ENCODE measurements around the gene KLHL24. TPM values are rescaled to one million over a fixed set of nuclear protein-coding genes. Genes with fewer than 3 reads are reported as not detected.
"Not testable (repeated sequence)": the region's sequence is repeated elsewhere in the genome, so short reads cannot be mapped to it uniquely, and the experiment has no call there.

The KLHL24 gene
- total RNA-seq, 2 experiments from 2014 or later: 8.0 to 9.2 TPM

GRCh38 chr3:183698318-183698751 is 62.9 kb downstream of the KLHL24 start:
- Mint-ChIP-seq H3K27ac (peak overlapping the region; percentile 90), H3K36me3 (ENCODE audit: low read depth) (peaks cover 28% of the 10 kb centered on the region), H3K27me3 (ENCODE audit: low read depth) (no peaks in the 10 kb centered on the region), H3K4me1 (ENCODE audit: low read depth) (peaks cover 31% of the 10 kb centered on the region), H3K9me3 (ENCODE audit: insufficient read depth) (no peaks in the 10 kb centered on the region), H3K4me3 (peak overlapping the region; percentile 84)
- DNase-seq: peak; percentile 34
- CTCF ChIA-PET: interaction anchor here (1.0 to 1.3 kb wide), 4 partner anchors 61 to 227 kb away, joined by 3 to 8 read pairs (median 5); partner anchors contain the start of gene KLHL24
- ATAC-seq: peak; percentile 45
- POLR2A ChIA-PET: interaction anchor here (0.5 to 4.4 kb wide), 9 partner anchors 10 to 171 kb away, joined by 3 to 47 read pairs (median 4); partner anchors contain the start of gene KLHL24

- Mint-ChIP-seq H3K36me3 (ENCODE audit: low read depth) (peaks cover 28% of the 10 kb centered on the region), H3K4me1 (ENCODE audit: low read depth) (peaks cover 32% of the 10 kb centered on the region), H3K9me3 (ENCODE audit: insufficient read depth) (no peaks in the 10 kb centered on the region), H3K27ac (peak overlapping the region; percentile 90), H3K4me3 (peak overlapping the region; percentile 84), H3K27me3 (ENCODE audit: low read depth) (no peaks in the 10 kb centered on the region)
- CTCF ChIA-PET: no interaction called here
- ATAC-seq (peak; percentile 24), DNase-seq (no peak)
- POLR2A ChIA-PET: interaction anchor here (0.5 to 4.4 kb wide), 5 partner anchors 10 to 63 kb away, joined by 3 to 47 read pairs (median 8); partner anchors contain the start of gene KLHL24
Observed at GRCh38 chr3:183698756-183699155, 63.3 kb downstream of the KLHL24 start.

GRCh38 chr3:183699238-183699947 is 64.0 kb downstream of the KLHL24 start:
- H3K4me1 Mint-ChIP-seq (ENCODE audit: low read depth): peaks cover 35% of the 10 kb centered on the region

GRCh38 chr3:183701744-183702143 is 66.3 kb downstream of the KLHL24 start:
- DNase-seq (no peak), ATAC-seq (no peak)
- CTCF ChIA-PET: no interaction called here
- Mint-ChIP-seq H3K27me3 (ENCODE audit: low read depth) (no peaks in the 10 kb centered on the region), H3K4me1 (ENCODE audit: low read depth) (peaks cover 35% of the 10 kb centered on the region), H3K9me3 (ENCODE audit: insufficient read depth) (no peaks in the 10 kb centered on the region), H3K4me3 (no peak overlapping the region), H3K27ac (no peak overlapping the region), H3K36me3 (ENCODE audit: low read depth) (peaks cover 39% of the 10 kb centered on the region)
- POLR2A ChIA-PET: interaction anchor here (1.7 kb wide), 1 partner anchor 23 kb away, joined by 3 read pairs; no protein-coding TSS in a partner anchor

More at GRCh38 chr3:183699238-183699947, 64.0 kb downstream of the KLHL24 start:
- Mint-ChIP-seq H3K4me3 (peak overlapping the region; percentile 84), H3K9me3 (ENCODE audit: insufficient read depth) (no peaks in the 10 kb centered on the region), H3K27ac (peak overlapping the region; percentile 90), H3K36me3 (ENCODE audit: low read depth) (peaks cover 30% of the 10 kb centered on the region), H3K27me3 (ENCODE audit: low read depth) (no peaks in the 10 kb centered on the region)
- ChIA-PET POLR2A (interaction anchor here (1.9 to 4.4 kb wide), 2 partner anchors 11 to 64 kb away, joined by 5 to 47 read pairs; partner anchors contain the start of gene KLHL24), CTCF (interaction anchor here (1.0 kb wide), 1 partner anchor 63 kb away, joined by 3 read pairs; no protein-coding TSS in a partner anchor)
- ATAC-seq: no peak
- no peak for DNase-seq

- CTCF ChIA-PET: interaction anchor here (0.6 to 1.7 kb wide), 4 partner anchors 63 to 362 kb away, joined by 3 to 4 read pairs (median 3); no protein-coding TSS in a partner anchor
- H3K27ac Mint-ChIP-seq; H3K9me3 Mint-ChIP-seq (ENCODE audit: insufficient read depth); ATAC-seq; DNase-seq; H3K27me3 Mint-ChIP-seq (ENCODE audit: low read depth); POLR2A ChIA-PET; H3K4me3 Mint-ChIP-seq: not testable (repeated sequence)
- H3K36me3 Mint-ChIP-seq (ENCODE audit: low read depth): peaks cover 37% of the 10 kb centered on the region
- H3K4me1 Mint-ChIP-seq (ENCODE audit: low read depth): peaks cover 31% of the 10 kb centered on the region
Observed at GRCh38 chr3:183703892-183704291, 68.5 kb downstream of the KLHL24 start.

GRCh38 chr3:183710231-183710630 is 74.8 kb downstream of the KLHL24 start:
- Mint-ChIP-seq H3K9me3 (ENCODE audit: insufficient read depth) (no peaks in the 10 kb centered on the region), H3K27ac (no peak overlapping the region)
- POLR2A ChIA-PET: interaction anchor here (1.8 kb wide), 1 partner anchor 12 kb away, joined by 5 read pairs; the partner anchor contains the start of gene YEATS2

GRCh38 chr3:183711516-183711915 is 76.1 kb downstream of the KLHL24 start:
- H3K27me3 Mint-ChIP-seq (ENCODE audit: low read depth): no peaks in the 10 kb centered on the region
- peaks cover 7% of the 10 kb centered on the region for H3K4me1 Mint-ChIP-seq (ENCODE audit: low read depth)
- H3K9me3 Mint-ChIP-seq (ENCODE audit: insufficient read depth): no peaks in the 10 kb centered on the region
- ATAC-seq (no peak), DNase-seq (no peak)
- H3K4me3 Mint-ChIP-seq: no peak overlapping the region
- ChIA-PET CTCF (no interaction called here), POLR2A (interaction anchor here (2.0 kb wide), 1 partner anchor 14 kb away, joined by 4 read pairs; the partner anchor contains the start of gene YEATS2)
- no peak overlapping the region for H3K27ac Mint-ChIP-seq
- peaks cover 9% of the 10 kb centered on the region for H3K36me3 Mint-ChIP-seq (ENCODE audit: low read depth)

More at GRCh38 chr3:183710231-183710630, 74.8 kb downstream of the KLHL24 start:
- Mint-ChIP-seq H3K36me3 (ENCODE audit: low read depth) (peaks cover 15% of the 10 kb centered on the region), H3K4me3 (no peak overlapping the region), H3K4me1 (ENCODE audit: low read depth) (peaks cover 7% of the 10 kb centered on the region), H3K27me3 (ENCODE audit: low read depth) (no peaks in the 10 kb centered on the region)
- no peak for ATAC-seq
- CTCF ChIA-PET: interaction anchor here (1.1 kb wide), 1 partner anchor 49 kb away, joined by 3 read pairs; no protein-coding TSS in a partner anchor
- DNase-seq: no peak

- CTCF ChIA-PET: interaction anchor here (1.3 kb wide), 1 partner anchor 53 kb away, joined by 4 read pairs; no protein-coding TSS in a partner anchor
Observed at GRCh38 chr3:183714622-183715021, 79.2 kb downstream of the KLHL24 start.

GRCh38 chr3:183718012-183718411 is 82.6 kb downstream of the KLHL24 start:
- Mint-ChIP-seq H3K4me3 (no peak overlapping the region), H3K36me3 (ENCODE audit: low read depth) (peaks cover 45% of the 10 kb centered on the region), H3K4me1 (ENCODE audit: low read depth) (no peaks in the 10 kb centered on the region), H3K27ac (no peak overlapping the region), H3K27me3 (ENCODE audit: low read depth) (no peaks in the 10 kb centered on the region), H3K9me3 (ENCODE audit: insufficient read depth) (no peaks in the 10 kb centered on the region)
- CTCF ChIA-PET: no interaction called here
- no peak for ATAC-seq
- POLR2A ChIA-PET: no interaction called here
- no peak for DNase-seq

More at GRCh38 chr3:183714622-183715021, 79.2 kb downstream of the KLHL24 start:
- Mint-ChIP-seq H3K4me3 (no peak overlapping the region), H3K36me3 (ENCODE audit: low read depth) (peaks cover 33% of the 10 kb centered on the region), H3K4me1 (ENCODE audit: low read depth) (peaks cover 4% of the 10 kb centered on the region), H3K27ac (no peak overlapping the region), H3K9me3 (ENCODE audit: insufficient read depth) (no peaks in the 10 kb centered on the region), H3K27me3 (ENCODE audit: low read depth) (no peaks in the 10 kb centered on the region)
- no peak for DNase-seq
- POLR2A ChIA-PET: no interaction called here
- ATAC-seq: no peak

GRCh38 chr3:183725387-183725786 is 90.0 kb downstream of the KLHL24 start:
- no peak for ATAC-seq
- peaks cover 64% of the 10 kb centered on the region for H3K36me3 Mint-ChIP-seq (ENCODE audit: low read depth)
- no peaks in the 10 kb centered on the region for H3K4me1 Mint-ChIP-seq (ENCODE audit: low read depth)
- DNase-seq: no peak
- H3K27me3 Mint-ChIP-seq (ENCODE audit: low read depth): no peaks in the 10 kb centered on the region
- no peaks in the 10 kb centered on the region for H3K9me3 Mint-ChIP-seq (ENCODE audit: insufficient read depth)
- CTCF ChIA-PET: no interaction called here
- H3K27ac Mint-ChIP-seq: no peak overlapping the region
- H3K4me3 Mint-ChIP-seq: no peak overlapping the region
- POLR2A ChIA-PET: no interaction called here

GRCh38 chr3:183728204-183728603 is 92.8 kb downstream of the KLHL24 start:
- ATAC-seq (no peak), DNase-seq (no peak)
- Mint-ChIP-seq H3K9me3 (ENCODE audit: insufficient read depth) (no peaks in the 10 kb centered on the region), H3K4me3 (no peak overlapping the region), H3K27ac (peak overlapping the region; percentile 6), H3K36me3 (ENCODE audit: low read depth) (peaks cover 62% of the 10 kb centered on the region), H3K27me3 (ENCODE audit: low read depth) (no peaks in the 10 kb centered on the region), H3K4me1 (ENCODE audit: low read depth) (no peaks in the 10 kb centered on the region)
- CTCF ChIA-PET: interaction anchor here (1.0 kb wide), 1 partner anchor 39 kb away, joined by 4 read pairs; no protein-coding TSS in a partner anchor
- POLR2A ChIA-PET: no interaction called here

GRCh38 chr3:183730361-183730760 is 94.9 kb downstream of the KLHL24 start:
- ATAC-seq (no peak), DNase-seq (no peak)
- no peaks in the 10 kb centered on the region for H3K27me3 Mint-ChIP-seq (ENCODE audit: low read depth)
- ChIA-PET CTCF (no interaction called here), POLR2A (no interaction called here)
- no peak overlapping the region for H3K27ac Mint-ChIP-seq
- H3K36me3 Mint-ChIP-seq (ENCODE audit: low read depth): peaks cover 71% of the 10 kb centered on the region
- H3K4me3 Mint-ChIP-seq: no peak overlapping the region
- H3K4me1 Mint-ChIP-seq (ENCODE audit: low read depth): no peaks in the 10 kb centered on the region
- H3K9me3 Mint-ChIP-seq (ENCODE audit: insufficient read depth): no peaks in the 10 kb centered on the region

All from activated CD8-positive, alpha-beta T cell treated with anti-CD3 and anti-CD28 coated beads, Interleukin-2, amount 10 ng/mL, durations not matched to agents 7 days and 5 days (primary cell).